HepG2 (cell line): ENCODE results near the gene MICB. TPM values are rescaled to one million over a fixed set of nuclear protein-coding genes. Genes with fewer than 3 reads are reported as not detected.

Source experiments
- GATAD1 ChIP-seq: IDR thresholded peaks from 2 replicates; pipeline ENCODE4 v1.6.1; 2016; ENCODE audit warnings: missing genetic modification reagents, missing compliant biosample characterization
- HMGXB4 ChIP-seq, 2 experiments: sonication (generic) in 1 of 2; formaldehyde crosslinking in 1 of 2; IDR thresholded peaks; 2 replicates each; pipeline versions ENCODE4 v1.4.0 to v1.6.1; 2018 to 2020; ENCODE audit warnings: missing genetic modification reagents in 2 of 2, borderline replicate concordance in 1 of 2, low read depth in 1 of 2, mild to moderate bottlenecking in 1 of 2, missing biosample characterization in 1 of 2
- PHF8 ChIP-seq: sonication (generic); formaldehyde crosslinking; IDR thresholded peaks from 2 replicates; pipeline ENCODE4 v1.5.0; 2020; ENCODE audit warnings: missing genetic modification reagents
- SALL2 ChIP-seq: sonication (generic); formaldehyde crosslinking; IDR thresholded peaks from 2 replicates; pipeline ENCODE4 v1.8.1; 2023; ENCODE audit warnings: mild to moderate bottlenecking, missing genetic modification reagents, inconsistent platforms
- SIN3B ChIP-seq: fragments of 150-350 bp; IDR thresholded peaks from 2 replicates; pipeline ENCODE4 v1.6.1; 2014; ENCODE audit warnings: low read length
- SNAPC4 ChIP-seq: sonication (generic); formaldehyde crosslinking; IDR thresholded peaks from 2 replicates; pipeline ENCODE4 v1.4.0; 2020; ENCODE audit warnings: mild to moderate bottlenecking, missing genetic modification reagents
- SUZ12 ChIP-seq: fragments of 150-350 bp; IDR thresholded peaks from 2 replicates; pipeline ENCODE4 v1.6.1; 2014; ENCODE audit warnings: low read depth, low read length
- TEAD3 ChIP-seq: optimal IDR thresholded peaks from 2 replicates; pipeline ENCODE3; 2016; ENCODE audit warnings: borderline replicate concordance
- ZNF121 ChIP-seq: sonication (generic); formaldehyde crosslinking; IDR thresholded peaks from 2 replicates; pipeline ENCODE4 v1.5.0; 2020; ENCODE audit warnings: mild to moderate bottlenecking, missing genetic modification reagents
- ZNF234 ChIP-seq: sonication (generic); formaldehyde crosslinking; conservative IDR thresholded peaks from 2 replicates; pipeline ENCODE4 v1.5.1; 2020; ENCODE audit warnings: mild to moderate bottlenecking, missing genetic modification reagents
- ZNF432 ChIP-seq: sonication (generic); formaldehyde crosslinking; IDR thresholded peaks from 2 replicates; pipeline ENCODE4 v1.5.0; 2020; ENCODE audit warnings: missing genetic modification reagents, mild to moderate bottlenecking, borderline replicate concordance
- ZNF724P ChIP-seq: sonication (generic); formaldehyde crosslinking; IDR thresholded peaks from 2 replicates; pipeline ENCODE4 v1.8.0; 2022; ENCODE audit warnings: missing genetic modification reagents, borderline replicate concordance
- polyA plus RNA-seq, 8 experiments: library from polyadenylated mRNA; depleted of rRNA in 3 of 8; stranded (reverse) in 7 of 8; unstranded in 1 of 8; fragments of >200 nt; fragmentation: Illumina TruSeq in 4 of 8; extraction: Trizol in 4 of 8; gene quantifications; 2 replicates each; pipeline versions ENCODE4 v1.2.1 to v1.2.3, GENCODE V29; 2011 to 2016; ENCODE audit warnings: low read depth in 4 of 8, missing spikeins in 1 of 8, mixed read lengths in 1 of 8; ENCODE audit not compliant: insufficient read depth in 1 of 8
- total RNA-seq, 5 experiments: library from RNA; depleted of rRNA; stranded (reverse); fragments of >200 nt; fragmentation: Illumina TruSeq; extraction: Trizol; gene quantifications; 2 replicates each; pipeline ENCODE4 v1.2.3, GENCODE V29; 2016; ENCODE audit warnings: low read depth in 1 of 5
- TF ChIP-seq, protein P1 (sequence below): sonication (generic); formaldehyde crosslinking; IDR thresholded peaks from 2 replicates; pipeline ENCODE4 v1.8.0; 2022; ENCODE audit warnings: missing genetic modification reagents, low read depth, mild to moderate bottlenecking, borderline replicate concordance
- TF ChIP-seq, protein P2 (sequence below): sonication (generic); formaldehyde crosslinking; IDR thresholded peaks from 2 replicates; pipeline ENCODE4 v1.8.0; 2023; ENCODE audit warnings: mild to moderate bottlenecking, missing genetic modification reagents
- TF ChIP-seq, protein P3 (sequence below): sonication (generic); formaldehyde crosslinking; conservative IDR thresholded peaks from 2 replicates; pipeline ENCODE4 v1.5.0; 2020; ENCODE audit warnings: missing genetic modification reagents
- TF ChIP-seq, protein P4 (sequence below): sonication (generic); formaldehyde crosslinking; IDR thresholded peaks from 2 replicates; pipeline ENCODE4 v1.5.1; 2020; ENCODE audit warnings: mild to moderate bottlenecking, missing genetic modification reagents, moderate library complexity

MICB gene
- total and polyA plus RNA-seq, 2 of the 13 experiments (the other 11 are each of a cell fraction or from before 2014, with no cell fraction given): 12.5 to 12.8 TPM

DNA sequence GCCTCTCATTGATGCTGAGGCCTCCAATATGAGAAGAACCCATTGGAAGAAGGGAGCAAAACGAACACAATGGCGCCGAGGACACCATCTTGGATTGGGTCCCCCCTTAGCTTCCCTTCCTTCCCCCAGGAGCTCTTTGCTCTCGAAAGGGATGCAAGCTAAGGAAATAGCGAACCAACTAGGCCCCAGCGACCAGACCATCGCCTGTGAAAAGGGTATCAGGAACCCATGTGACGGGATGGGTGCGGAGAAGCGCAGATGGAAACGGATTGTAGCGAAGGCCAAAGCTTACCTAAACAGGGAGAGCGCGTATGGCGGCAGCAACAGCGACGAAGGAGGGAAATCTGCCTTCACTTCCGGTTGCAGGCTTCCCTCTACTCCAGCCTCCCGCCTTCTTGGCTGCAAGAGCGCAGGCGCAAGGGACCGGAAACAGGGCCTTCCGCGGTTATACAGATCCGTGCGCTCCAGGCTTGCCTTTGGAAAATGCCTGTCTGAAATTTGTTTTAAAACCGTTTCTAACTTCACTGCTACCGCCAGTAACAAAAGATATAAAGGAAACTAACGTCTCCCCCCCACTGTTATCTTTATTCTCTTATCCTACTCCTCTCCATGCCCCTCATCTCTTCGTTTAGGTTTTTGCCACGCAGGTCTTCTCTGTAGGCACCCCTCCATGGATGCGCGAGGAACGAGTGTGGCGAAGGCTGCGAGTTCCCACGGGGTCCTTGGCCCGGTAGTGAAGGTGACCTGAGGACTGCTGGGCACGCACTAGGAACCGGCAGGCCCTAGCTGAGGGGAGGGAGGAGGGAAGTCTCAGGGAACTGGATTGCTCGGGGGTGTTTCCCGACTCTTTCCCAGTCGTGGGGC is 43.9 kb downstream of the MICB start, which contains the start of gene DDX39B (continued):
- no peak for TF ChIP-seq SUZ12
- peak; percentile 66 for TF ChIP-seq TEAD3 (CRISPR knock-in tag)
- TF ChIP-seq SALL2 (CRISPR knock-in tag): peak; percentile 93
- TF ChIP-seq GATAD1 (CRISPR knock-in tag): peak; percentile 89
- TF ChIP-seq PHF8: peak; percentile 82
- peak; percentile 74 for TF ChIP-seq SNAPC4
- peak; percentile 58; the same call in 1 of the 2 replicates for TF ChIP-seq ZNF121 (CRISPR knock-in tag)
- TF ChIP-seq, protein P1, sequence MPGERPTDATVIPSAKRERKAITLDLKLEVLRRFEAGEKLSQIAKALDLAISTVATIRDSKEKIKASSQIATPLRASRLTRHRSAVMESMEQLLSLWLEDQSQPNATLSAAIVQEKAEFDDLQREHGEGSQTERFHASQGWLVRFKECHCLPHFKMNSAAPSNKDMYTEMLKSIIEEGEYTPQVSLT (CRISPR knock-in tag): peak; percentile 56; the same call in 1 of the 2 replicates
- TF ChIP-seq HMGXB4 (CRISPR knock-in tag; IDR thresholded peaks at IDR 0.05; ENCODE audit: borderline replicate concordance in 1 of 2, low read depth in 1 of 2): peak; percentile 95 to 96
- TF ChIP-seq ZNF234 (CRISPR knock-in tag): 0 out of 2 replicates have a peak, but pooled peaks have one; percentile 65
- TF ChIP-seq, protein P2, sequence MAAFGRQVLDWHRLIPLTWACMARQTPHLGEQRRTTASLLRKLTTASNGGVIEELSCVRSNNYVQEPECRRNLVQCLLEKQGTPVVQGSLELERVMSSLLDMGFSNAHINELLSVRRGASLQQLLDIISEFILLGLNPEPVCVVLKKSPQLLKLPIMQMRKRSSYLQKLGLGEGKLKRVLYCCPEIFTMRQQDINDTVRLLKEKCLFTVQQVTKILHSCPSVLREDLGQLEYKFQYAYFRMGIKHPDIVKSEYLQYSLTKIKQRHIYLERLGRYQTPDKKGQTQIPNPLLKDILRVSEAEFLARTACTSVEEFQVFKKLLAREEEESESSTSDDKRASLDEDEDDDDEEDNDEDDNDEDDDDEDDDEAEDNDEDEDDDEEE (CRISPR knock-in tag): peak; percentile 96
- TF ChIP-seq ZNF724P (CRISPR knock-in tag): no peak
- peak; percentile 50; the same call in 1 of the 2 replicates for TF ChIP-seq SIN3B
- TF ChIP-seq, protein P3, sequence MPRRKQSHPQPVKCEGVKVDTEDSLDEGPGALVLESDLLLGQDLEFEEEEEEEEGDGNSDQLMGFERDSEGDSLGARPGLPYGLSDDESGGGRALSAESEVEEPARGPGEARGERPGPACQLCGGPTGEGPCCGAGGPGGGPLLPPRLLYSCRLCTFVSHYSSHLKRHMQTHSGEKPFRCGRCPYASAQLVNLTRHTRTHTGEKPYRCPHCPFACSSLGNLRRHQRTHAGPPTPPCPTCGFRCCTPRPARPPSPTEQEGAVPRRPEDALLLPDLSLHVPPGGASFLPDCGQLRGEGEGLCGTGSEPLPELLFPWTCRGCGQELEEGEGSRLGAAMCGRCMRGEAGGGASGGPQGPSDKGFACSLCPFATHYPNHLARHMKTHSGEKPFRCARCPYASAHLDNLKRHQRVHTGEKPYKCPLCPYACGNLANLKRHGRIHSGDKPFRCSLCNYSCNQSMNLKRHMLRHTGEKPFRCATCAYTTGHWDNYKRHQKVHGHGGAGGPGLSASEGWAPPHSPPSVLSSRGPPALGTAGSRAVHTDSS: no peak
- TF ChIP-seq ZNF432 (CRISPR knock-in tag): no peak
- TF ChIP-seq, protein P4, sequence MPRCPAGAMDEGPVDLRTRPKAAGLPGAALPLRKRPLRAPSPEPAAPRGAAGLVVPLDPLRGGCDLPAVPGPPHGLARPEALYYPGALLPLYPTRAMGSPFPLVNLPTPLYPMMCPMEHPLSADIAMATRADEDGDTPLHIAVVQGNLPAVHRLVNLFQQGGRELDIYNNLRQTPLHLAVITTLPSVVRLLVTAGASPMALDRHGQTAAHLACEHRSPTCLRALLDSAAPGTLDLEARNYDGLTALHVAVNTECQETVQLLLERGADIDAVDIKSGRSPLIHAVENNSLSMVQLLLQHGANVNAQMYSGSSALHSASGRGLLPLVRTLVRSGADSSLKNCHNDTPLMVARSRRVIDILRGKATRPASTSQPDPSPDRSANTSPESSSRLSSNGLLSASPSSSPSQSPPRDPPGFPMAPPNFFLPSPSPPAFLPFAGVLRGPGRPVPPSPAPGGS (CRISPR knock-in tag): peak; percentile 94
